Right atrium auricular region (tissue), 2 donors: ENCODE results near the gene GPT2. TPM values are rescaled to one million over a fixed set of nuclear protein-coding genes. Genes with fewer than 3 reads are reported as not detected.

Experiments
- DNase-seq: peaks from one replicate; pipeline ENCODE4 v3.0.0-alpha.2; 2019; ENCODE audit warnings: low spot score
- H3K27ac ChIP-seq, 2 donors: fragments of 200-600 bp; sonication (generic); 1 replicate in 1 of 2; 2 replicates in 1 of 2; pipeline ENCODE4 v1.5.1; 2016 to 2019
- H3K27me3 ChIP-seq, 2 donors: fragments of 200-600 bp; sonication (generic); one replicate each; pipeline versions ENCODE4 v1.5.1 to v1.6.0; 2017 to 2019
- H3K36me3 ChIP-seq: fragments of 200-600 bp; sonication (generic); one replicate; pipeline ENCODE4 v1.5.1; 2016
- H3K4me1 ChIP-seq, 2 donors: fragments of 200-600 bp; sonication (generic); one replicate each; pipeline versions ENCODE4 v1.5.1 to v1.6.0; 2017 to 2019
- H3K4me3 ChIP-seq, 2 donors: fragments of 200-600 bp; sonication (generic); 1 replicate in 1 of 2; 2 replicates in 1 of 2; pipeline ENCODE4 v1.5.1; 2017 to 2019; ENCODE audit warnings: mild to moderate bottlenecking in 1 of 2, moderate library complexity in 1 of 2
- H3K9me3 ChIP-seq, 2 donors: fragments of 200-600 bp; sonication (generic); one replicate each; pipeline ENCODE4 v1.5.1; 2019
- total RNA-seq, 2 donors: library from RNA; depleted of rRNA; stranded (reverse); fragments of >200 nt; gene quantifications; one replicate each; pipeline ENCODE4 v1.1.0, GENCODE V29; 2016
- TF ChIP-seq, protein P1 (sequence below), 2 donors: fragments of 200-600 bp; sonication (generic); IDR thresholded peaks; one replicate each; pipeline ENCODE4 v1.5.1; 2019; ENCODE audit warnings: antibody characterized with exemption in 2 of 2

GPT2 gene
- total RNA-seq, 2 donors from 2014 or later = 3.7 to 12.1 TPM

GRCh38 chr16:46884513-46885293, 541 bp downstream of the GPT2 start:
- Histone ChIP-seq H3K27me3 (no peaks in the 10 kb centered on the region), H3K36me3 (no peaks in the 10 kb centered on the region), H3K9me3 (no peaks in the 10 kb centered on the region), H3K4me1 (peaks cover 0 to 20% of the 10 kb centered on the region in 2 donors), H3K4me3 (peak overlapping the region; percentile 71 to 83), H3K27ac (peak overlapping the region; percentile 46 to 51)
- DNase-seq = no peak
- TF ChIP-seq, protein P1, sequence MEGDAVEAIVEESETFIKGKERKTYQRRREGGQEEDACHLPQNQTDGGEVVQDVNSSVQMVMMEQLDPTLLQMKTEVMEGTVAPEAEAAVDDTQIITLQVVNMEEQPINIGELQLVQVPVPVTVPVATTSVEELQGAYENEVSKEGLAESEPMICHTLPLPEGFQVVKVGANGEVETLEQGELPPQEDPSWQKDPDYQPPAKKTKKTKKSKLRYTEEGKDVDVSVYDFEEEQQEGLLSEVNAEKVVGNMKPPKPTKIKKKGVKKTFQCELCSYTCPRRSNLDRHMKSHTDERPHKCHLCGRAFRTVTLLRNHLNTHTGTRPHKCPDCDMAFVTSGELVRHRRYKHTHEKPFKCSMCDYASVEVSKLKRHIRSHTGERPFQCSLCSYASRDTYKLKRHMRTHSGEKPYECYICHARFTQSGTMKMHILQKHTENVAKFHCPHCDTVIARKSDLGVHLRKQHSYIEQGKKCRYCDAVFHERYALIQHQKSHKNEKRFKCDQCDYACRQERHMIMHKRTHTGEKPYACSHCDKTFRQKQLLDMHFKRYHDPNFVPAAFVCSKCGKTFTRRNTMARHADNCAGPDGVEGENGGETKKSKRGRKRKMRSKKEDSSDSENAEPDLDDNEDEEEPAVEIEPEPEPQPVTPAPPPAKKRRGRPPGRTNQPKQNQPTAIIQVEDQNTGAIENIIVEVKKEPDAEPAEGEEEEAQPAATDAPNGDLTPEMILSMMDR (IDR thresholded peaks at IDR 0.05) = no peak

- Histone ChIP-seq H3K27ac (peak overlapping the region; percentile 36 to 40), H3K36me3 (no peaks in the 10 kb centered on the region), H3K9me3 (no peaks in the 10 kb centered on the region), H3K4me3 (no peak overlapping the region), H3K27me3 (no peaks in the 10 kb centered on the region), H3K4me1 (peaks cover 0 to 20% of the 10 kb centered on the region in 2 donors)
- DNase-seq = no peak
- TF ChIP-seq, protein P1 (IDR thresholded peaks at IDR 0.05) = no peak
These were observed 2.0 kb downstream of the GPT2 start for GRCh38 chr16:46885960-46886763.

GRCh38 chr16:46886764-46887523, 2.8 kb downstream of the GPT2 start:
- no peaks in the 10 kb centered on the region for H3K27me3 ChIP-seq
- no peak overlapping the region for H3K27ac ChIP-seq

DNA sequence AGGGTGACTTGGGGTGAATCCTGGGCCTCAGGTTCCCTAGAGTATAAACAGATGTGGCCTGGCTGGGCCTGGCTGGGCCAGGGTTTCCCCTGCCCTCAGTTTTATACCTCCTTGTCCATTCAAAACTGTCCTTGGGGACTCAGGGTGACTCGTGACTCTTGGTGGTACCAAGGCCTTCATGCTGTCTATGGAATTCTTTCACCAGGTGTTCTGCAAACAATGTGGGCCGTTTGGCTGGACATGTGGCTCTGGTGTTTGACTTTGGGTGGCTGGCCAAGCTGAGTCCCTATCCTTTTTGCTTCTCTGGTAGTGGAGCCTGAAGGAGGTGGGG, 3.3 kb downstream of the GPT2 start:
- TF ChIP-seq, protein P1 (IDR thresholded peaks at IDR 0.05) = no peak
- no peak overlapping the region for H3K4me3 ChIP-seq
- H3K36me3 ChIP-seq = no peaks in the 10 kb centered on the region
- no peaks in the 10 kb centered on the region for H3K9me3 ChIP-seq
- no peak overlapping the region for H3K27ac ChIP-seq
- peaks cover 0 to 20% of the 10 kb centered on the region in 2 donors for H3K4me1 ChIP-seq
- no peaks in the 10 kb centered on the region for H3K27me3 ChIP-seq
- DNase-seq = no peak

More at GRCh38 chr16:46886764-46887523, 2.8 kb downstream of the GPT2 start:
- no peaks in the 10 kb centered on the region for H3K9me3 ChIP-seq
- no peak for DNase-seq
- TF ChIP-seq, protein P1 (IDR thresholded peaks at IDR 0.05) = no peak
- no peaks in the 10 kb centered on the region for H3K36me3 ChIP-seq
- peaks cover 0 to 20% of the 10 kb centered on the region in 2 donors for H3K4me1 ChIP-seq
- H3K4me3 ChIP-seq = no peak overlapping the region

- TF ChIP-seq, protein P1 (IDR thresholded peaks at IDR 0.05) = no peak
- Histone ChIP-seq H3K9me3 (no peaks in the 10 kb centered on the region), H3K27me3 (no peaks in the 10 kb centered on the region), H3K4me3 (no peak overlapping the region), H3K4me1 (peaks cover 0 to 15% of the 10 kb centered on the region in 2 donors), H3K36me3 (no peaks in the 10 kb centered on the region), H3K27ac (no peak overlapping the region)
- no peak for DNase-seq
These were observed 5.2 kb downstream of the GPT2 start for GRCh38 chr16:46889245-46889941.
